IPS-15b (cell line): ENCODE measurements around the gene EIF5A2.
"Not testable (repeated sequence)": the region's sequence is repeated elsewhere in the genome, so short reads cannot be mapped to it uniquely, and the experiment has no call there.

ENCODE experiments used
- H3K27me3 ChIP-seq: one replicate; pipeline ENCODE4 v1.6.1; 2013; ENCODE audit warnings: low read length; ENCODE audit not compliant: control insufficient read depth, insufficient read depth
- H3K36me3 ChIP-seq: one replicate; pipeline ENCODE4 v1.6.1; 2013; ENCODE audit warnings: low read length; ENCODE audit not compliant: control insufficient read depth, insufficient read depth
- H3K4me1 ChIP-seq: one replicate; pipeline ENCODE4 v1.6.1; 2013; ENCODE audit warnings: mild to moderate bottlenecking, low read length; ENCODE audit not compliant: control insufficient read depth, insufficient read depth
- H3K4me3 ChIP-seq: one replicate; pipeline ENCODE4 v1.5.1; 2013; ENCODE audit warnings: low read depth, low read length
- H3K9ac ChIP-seq: one replicate; pipeline ENCODE4 v1.6.1; 2013; ENCODE audit warnings: low read depth, mild to moderate bottlenecking, low read length
- H3K9me3 ChIP-seq: one replicate; pipeline ENCODE4 v1.6.1; 2013; ENCODE audit warnings: mild to moderate bottlenecking, low read length; ENCODE audit not compliant: control insufficient read depth, insufficient read depth

EIF5A2 gene

GRCh38 chr3:170908235-170909116 is at the start of gene EIF5A2:
TSS of gene EIF5A2 (minus strand) at chr3:170908637. CDS start at chr3:170907806, 831 bp downstream.
- no peaks in the 10 kb centered on the region for H3K36me3 ChIP-seq
- H3K4me3 ChIP-seq = peak within 1 kb of the TSS; percentile 59
- H3K4me1 ChIP-seq = peaks cover 6% of the 10 kb centered on the region
- H3K9ac ChIP-seq = peak within 1 kb of the TSS; percentile 47
- H3K27me3 ChIP-seq = peaks cover 29% of the 10 kb centered on the region
- H3K9me3 ChIP-seq = peaks cover 7% of the 10 kb centered on the region

- Histone ChIP-seq H3K9ac (no peak overlapping the region), H3K27me3 (no peaks in the 10 kb centered on the region), H3K4me1 (no peaks in the 10 kb centered on the region), H3K4me3 (no peak overlapping the region), H3K9me3 (no peaks in the 10 kb centered on the region), H3K36me3 (no peaks in the 10 kb centered on the region)
Observed at GRCh38 chr3:170956647-170957046, 48.2 kb upstream of the EIF5A2 start.

GRCh38 chr3:170953736-170954135 is 45.3 kb upstream of the EIF5A2 start:
- no peaks in the 10 kb centered on the region for H3K27me3 ChIP-seq
- no peaks in the 10 kb centered on the region for H3K36me3 ChIP-seq
- no peaks in the 10 kb centered on the region for H3K4me1 ChIP-seq
- H3K4me3 ChIP-seq = no peak overlapping the region
- H3K9ac ChIP-seq = no peak overlapping the region
- no peaks in the 10 kb centered on the region for H3K9me3 ChIP-seq

GRCh38 chr3:170953229-170953628 is 44.8 kb upstream of the EIF5A2 start:
- Histone ChIP-seq H3K9me3 (no peaks in the 10 kb centered on the region), H3K27me3 (no peaks in the 10 kb centered on the region), H3K4me3 (no peak overlapping the region), H3K36me3 (no peaks in the 10 kb centered on the region), H3K4me1 (no peaks in the 10 kb centered on the region), H3K9ac (no peak overlapping the region)

GRCh38 chr3:170949211-170949610 is 40.8 kb upstream of the EIF5A2 start:
- no peaks in the 10 kb centered on the region for H3K9me3 ChIP-seq
- H3K27me3 ChIP-seq = no peaks in the 10 kb centered on the region
- no peak overlapping the region for H3K9ac ChIP-seq
- H3K4me1 ChIP-seq = no peaks in the 10 kb centered on the region
- H3K4me3 ChIP-seq = no peak overlapping the region
- no peaks in the 10 kb centered on the region for H3K36me3 ChIP-seq

- H3K4me3 ChIP-seq = no peak overlapping the region
- H3K9me3 ChIP-seq = no peaks in the 10 kb centered on the region
- H3K36me3 ChIP-seq = no peaks in the 10 kb centered on the region
- H3K9ac ChIP-seq = no peak overlapping the region
- H3K27me3 ChIP-seq = no peaks in the 10 kb centered on the region
- H3K4me1 ChIP-seq = no peaks in the 10 kb centered on the region
Observed at GRCh38 chr3:170947018-170947769, 38.8 kb upstream of the EIF5A2 start.

- H3K9me3 ChIP-seq = no peaks in the 10 kb centered on the region
- no peaks in the 10 kb centered on the region for H3K36me3 ChIP-seq
- no peaks in the 10 kb centered on the region for H3K27me3 ChIP-seq
- H3K9ac ChIP-seq = no peak overlapping the region
- no peak overlapping the region for H3K4me3 ChIP-seq
- H3K4me1 ChIP-seq = no peaks in the 10 kb centered on the region
Observed at GRCh38 chr3:170942011-170942410, 33.6 kb upstream of the EIF5A2 start.

GRCh38 chr3:170941551-170941950 is 33.1 kb upstream of the EIF5A2 start:
- H3K36me3 ChIP-seq = no peaks in the 10 kb centered on the region
- H3K4me1 ChIP-seq = no peaks in the 10 kb centered on the region
- no peaks in the 10 kb centered on the region for H3K27me3 ChIP-seq
- no peak overlapping the region for H3K4me3 ChIP-seq
- H3K9ac ChIP-seq = no peak overlapping the region
- no peaks in the 10 kb centered on the region for H3K9me3 ChIP-seq

- H3K4me1 ChIP-seq, H3K4me3 ChIP-seq, H3K36me3 ChIP-seq, H3K9me3 ChIP-seq, H3K27me3 ChIP-seq, H3K9ac ChIP-seq: not testable (repeated sequence)
Observed at GRCh38 chr3:170933039-170933438, 24.6 kb upstream of the EIF5A2 start.

- not testable (repeated sequence) for H3K36me3 ChIP-seq, H3K4me3 ChIP-seq, H3K9ac ChIP-seq, H3K9me3 ChIP-seq, H3K4me1 ChIP-seq, H3K27me3 ChIP-seq
Observed at GRCh38 chr3:170923553-170923952, 15.1 kb upstream of the EIF5A2 start.

GRCh38 chr3:170918715-170919114 is 10.3 kb upstream of the EIF5A2 start:
- Histone ChIP-seq H3K9me3 (peaks cover 9% of the 10 kb centered on the region), H3K4me1 (peaks cover 6% of the 10 kb centered on the region)

GRCh38 chr3:170914690-170915089 is 6.3 kb upstream of the EIF5A2 start:
- H3K36me3 ChIP-seq = no peaks in the 10 kb centered on the region
- no peak overlapping the region for H3K4me3 ChIP-seq
- H3K27me3 ChIP-seq = peaks cover 3% of the 10 kb centered on the region
- no peak overlapping the region for H3K9ac ChIP-seq
- peaks cover 7% of the 10 kb centered on the region for H3K4me1 ChIP-seq
- peaks cover 9% of the 10 kb centered on the region for H3K9me3 ChIP-seq

More at GRCh38 chr3:170918715-170919114, 10.3 kb upstream of the EIF5A2 start:
- Histone ChIP-seq H3K27me3 (no peaks in the 10 kb centered on the region), H3K4me3 (no peak overlapping the region), H3K9ac (no peak overlapping the region), H3K36me3 (no peaks in the 10 kb centered on the region)
